Measurements from ENCODE around the gene MBD6. TPM values are rescaled to one million over a fixed set of nuclear protein-coding genes. Genes with fewer than 3 reads are reported as not detected.
A peak's percentile ranks its signal among the peaks of the same experiment; 100 is the strongest.

Gene MBD6
- total RNA-seq, 2 experiments from 2014 or later, result 23.9 to 110 TPM

GRCh38 chr12:57577981-57578758, 55.5 kb downstream of the MBD6 start:
- TF ChIP-seq EZH2phosphoT487 (IDR thresholded peaks at IDR 0.05; ENCODE audit: borderline replicate concordance, low read depth, low read length) (no peak), CTCF (conservative IDR thresholded peaks at IDR 0.05; ENCODE audit: low read length) (no peak)
- POLR2A ChIA-PET, result no interaction called here
- no peak overlapping the region for H3K4me2 ChIP-seq (ENCODE audit: low read length)
- H3K9me2 ChIP-seq (ENCODE audit: insufficient read depth, low read length), result no peaks in the 10 kb centered on the region
- H3K9me3 ChIP-seq (ENCODE audit: low read length), result no peaks in the 10 kb centered on the region
- H3K27ac ChIP-seq (ENCODE audit: low read depth, low read length, poor library complexity, severe bottlenecking), result no peak overlapping the region
- no peak for DNase-seq (ENCODE audit: low spot score)
- H2AFZ ChIP-seq (ENCODE audit: low read length), result no peak overlapping the region
- H3K36me3 ChIP-seq (ENCODE audit: insufficient read depth, low read length), result no peaks in the 10 kb centered on the region
- intact Hi-C loops (cut with micrococcal nuclease; ENCODE audit: unreplicated experiment), result no loop called here
- no peaks in the 10 kb centered on the region for H4K20me1 ChIP-seq (ENCODE audit: insufficient read depth, low read length)
- H3K79me2 ChIP-seq (ENCODE audit: insufficient read depth, low read depth, low read length), result no peaks in the 10 kb centered on the region
- no TSS peak for BruUV-seq (replicated peaks)
- CTCF ChIA-PET (ENCODE audit: unreplicated experiment), result no interaction called here
- no peak overlapping the region for H3K4me3 ChIP-seq (ENCODE audit: low read depth, low read length, poor library complexity, severe bottlenecking)
- no peaks in the 10 kb centered on the region for H3K4me1 ChIP-seq (ENCODE audit: insufficient read depth, low read length, poor library complexity, severe bottlenecking)

GRCh38 chr12:57579011-57579410, 56.4 kb downstream of the MBD6 start:
- no peaks in the 10 kb centered on the region for H3K79me2 ChIP-seq (ENCODE audit: insufficient read depth, low read depth, low read length)
- H4K20me1 ChIP-seq (ENCODE audit: insufficient read depth, low read length), result no peaks in the 10 kb centered on the region
- CTCF ChIA-PET (ENCODE audit: unreplicated experiment), result no interaction called here
- no peak overlapping the region for H3K27ac ChIP-seq (ENCODE audit: low read depth, low read length, poor library complexity, severe bottlenecking)
- TF ChIP-seq EZH2phosphoT487 (IDR thresholded peaks at IDR 0.05; ENCODE audit: borderline replicate concordance, low read depth, low read length) (no peak), CTCF (conservative IDR thresholded peaks at IDR 0.05; ENCODE audit: low read length) (no peak)
- POLR2A ChIA-PET, result no interaction called here
- H3K4me3 ChIP-seq (ENCODE audit: low read depth, low read length, poor library complexity, severe bottlenecking), result no peak overlapping the region
- H3K4me2 ChIP-seq (ENCODE audit: low read length), result no peak overlapping the region
- H2AFZ ChIP-seq (ENCODE audit: low read length), result no peak overlapping the region
- intact Hi-C loops (cut with micrococcal nuclease; ENCODE audit: unreplicated experiment), result no loop called here
- DNase-seq (ENCODE audit: low spot score), result no peak
- H3K9me2 ChIP-seq (ENCODE audit: insufficient read depth, low read length), result no peaks in the 10 kb centered on the region
- no peaks in the 10 kb centered on the region for H3K4me1 ChIP-seq (ENCODE audit: insufficient read depth, low read length, poor library complexity, severe bottlenecking)
- H3K36me3 ChIP-seq (ENCODE audit: insufficient read depth, low read length), result no peaks in the 10 kb centered on the region
- no TSS peak for BruUV-seq (replicated peaks)
- H3K9me3 ChIP-seq (ENCODE audit: low read length), result no peaks in the 10 kb centered on the region

Small RNA genes lying within 50 kb of the gene (microRNA-seq; reads per million reads assigned to microRNA genes)
- gene MIR616 (ENCODE audit: borderline replicate concordance) (14.4 reads per million, percentile 21 among the genes with 10 or more reads in this experiment), gene MIR6758 (ENCODE audit: borderline replicate concordance) (not detected)

Small RNA genes lying within 50 kb of the gene (small RNA-seq; reads per million reads assigned to genes)
- not detected for gene MIR616

Other genes with a start within 250 kb of the MBD6 start
- gene R3HDM2, start 91.8 kb upstream of the MBD6 start, total RNA-seq (2014; rRNA removed; shearing (Covaris generic)), result 15.0 and 25.8 TPM in 2 replicates
- 47.2 and 65.7 TPM in 2 replicates for gene R3HDM2, start 91.8 kb upstream of the MBD6 start, total RNA-seq (2022)
- gene INHBC, start 88.0 kb upstream of the MBD6 start, total RNA-seq (2014; rRNA removed; shearing (Covaris generic)), result not detected in 2 replicates
- 0.36 and 0.72 TPM in 2 replicates for gene INHBC, start 88.0 kb upstream of the MBD6 start, total RNA-seq (2022)
- gene INHBE, start 67.5 kb upstream of the MBD6 start, total RNA-seq (2014; rRNA removed; shearing (Covaris generic)), result 3.2 and 3.9 TPM in 2 replicates
- gene INHBE, start 67.5 kb upstream of the MBD6 start, total RNA-seq (2022), result 3.4 and 4.0 TPM in 2 replicates
- gene GLI1, start 63.0 kb upstream of the MBD6 start, total RNA-seq (2014; rRNA removed; shearing (Covaris generic)), result 3.9 and 4.6 TPM in 2 replicates
- gene GLI1, start 63.0 kb upstream of the MBD6 start, total RNA-seq (2022), result 6.0 and 6.5 TPM in 2 replicates
- 66.2 and 70.1 TPM in 2 replicates for gene ARHGAP9, start 43.0 kb upstream of the MBD6 start, total RNA-seq (2014; rRNA removed; shearing (Covaris generic))
- 105 and 111 TPM in 2 replicates for gene ARHGAP9, start 43.0 kb upstream of the MBD6 start, total RNA-seq (2022)
- 262 and 272 TPM in 2 replicates for gene MARS1, start 34.8 kb upstream of the MBD6 start, total RNA-seq (2014; rRNA removed; shearing (Covaris generic))
- 461 and 465 TPM in 2 replicates for gene MARS1, start 34.8 kb upstream of the MBD6 start, total RNA-seq (2022)
- gene DDIT3, start 2.3 kb upstream of the MBD6 start, total RNA-seq (2014; rRNA removed; shearing (Covaris generic)), result 42.7 and 43.7 TPM in 2 replicates
- 32.3 and 34.5 TPM in 2 replicates for gene DDIT3, start 2.3 kb upstream of the MBD6 start, total RNA-seq (2022)
- gene DCTN2, start 24.4 kb downstream of the MBD6 start, total RNA-seq (2014; rRNA removed; shearing (Covaris generic)), result 61.8 and 68.4 TPM in 2 replicates
- gene DCTN2, start 24.4 kb downstream of the MBD6 start, total RNA-seq (2022), result 97.2 and 98.9 TPM in 2 replicates
- 0.09 and 0.10 TPM in 2 replicates for gene KIF5A, start 27.2 kb downstream of the MBD6 start, total RNA-seq (2014; rRNA removed; shearing (Covaris generic))
- 1.2 and 1.6 TPM in 2 replicates for gene KIF5A, start 27.2 kb downstream of the MBD6 start, total RNA-seq (2022)
- 9.0 and 14.5 TPM in 2 replicates for gene PIP4K2C, start 68.4 kb downstream of the MBD6 start, total RNA-seq (2014; rRNA removed; shearing (Covaris generic))
- 14.8 and 15.9 TPM in 2 replicates for gene PIP4K2C, start 68.4 kb downstream of the MBD6 start, total RNA-seq (2022)
- not detected in 2 replicates for gene DTX3, start 82.0 kb downstream of the MBD6 start, total RNA-seq (2014; rRNA removed; shearing (Covaris generic))
- 0.11 TPM in 1 of 2 replicates, not detected in the other for gene DTX3, start 82.0 kb downstream of the MBD6 start, total RNA-seq (2022)
- not detected in 2 replicates for gene ARHGEF25, start 88.6 kb downstream of the MBD6 start, total RNA-seq (2014; rRNA removed; shearing (Covaris generic))
- gene ARHGEF25, start 88.6 kb downstream of the MBD6 start, total RNA-seq (2022), result not detected in 2 replicates
- 1.1 and 1.2 TPM in 2 replicates for gene B4GALNT1, start 110.4 kb downstream of the MBD6 start, total RNA-seq (2014; rRNA removed; shearing (Covaris generic))
- 3.1 and 3.8 TPM in 2 replicates for gene B4GALNT1, start 110.4 kb downstream of the MBD6 start, total RNA-seq (2022)
- gene OS9, start 171.3 kb downstream of the MBD6 start, total RNA-seq (2014; rRNA removed; shearing (Covaris generic)), result 82.6 and 104 TPM in 2 replicates
- 109 and 112 TPM in 2 replicates for gene OS9, start 171.3 kb downstream of the MBD6 start, total RNA-seq (2022)
- gene AGAP2, start 215.9 kb downstream of the MBD6 start, total RNA-seq (2014; rRNA removed; shearing (Covaris generic)), result 10.7 and 14.8 TPM in 2 replicates
- 26.5 and 28.8 TPM in 2 replicates for gene AGAP2, start 215.9 kb downstream of the MBD6 start, total RNA-seq (2022)
- 0.80 and 2.4 TPM in 2 replicates for gene TSPAN31, start 222.2 kb downstream of the MBD6 start, total RNA-seq (2014; rRNA removed; shearing (Covaris generic))
- 6.3 and 6.4 TPM in 2 replicates for gene TSPAN31, start 222.2 kb downstream of the MBD6 start, total RNA-seq (2022)
- gene CDK4, start 229.5 kb downstream of the MBD6 start, total RNA-seq (2014; rRNA removed; shearing (Covaris generic)), result 272 and 280 TPM in 2 replicates
- 172 and 192 TPM in 2 replicates for gene CDK4, start 229.5 kb downstream of the MBD6 start, total RNA-seq (2022)
- gene MARCHF9, start 232.3 kb downstream of the MBD6 start, total RNA-seq (2014; rRNA removed; shearing (Covaris generic)), result 29.3 and 29.4 TPM in 2 replicates
- gene MARCHF9, start 232.3 kb downstream of the MBD6 start, total RNA-seq (2022), result 46.2 and 47.7 TPM in 2 replicates
- 6.5 and 7.1 TPM in 2 replicates for gene CYP27B1, start 244.3 kb downstream of the MBD6 start, total RNA-seq (2014; rRNA removed; shearing (Covaris generic))
- 6.6 and 6.9 TPM in 2 replicates for gene CYP27B1, start 244.3 kb downstream of the MBD6 start, total RNA-seq (2022)
- 12.5 and 22.2 TPM in 2 replicates for gene METTL1, start 249.3 kb downstream of the MBD6 start, total RNA-seq (2014; rRNA removed; shearing (Covaris generic))
- 23.6 and 27.0 TPM in 2 replicates for gene METTL1, start 249.3 kb downstream of the MBD6 start, total RNA-seq (2022)
- gene EEF1AKMT3, start 249.8 kb downstream of the MBD6 start, total RNA-seq (2014; rRNA removed; shearing (Covaris generic)), result 3.4 and 5.3 TPM in 2 replicates
- 6.3 TPM in 2 replicates for gene EEF1AKMT3, start 249.8 kb downstream of the MBD6 start, total RNA-seq (2022)

Measured in OCI-LY7 (cell line).